HCT116 (cell line): Measurements from ENCODE around the gene GPR85. TPM values are rescaled to one million over a fixed set of nuclear protein-coding genes. Genes with fewer than 3 reads are reported as not detected.

ENCODE experiments used
- ATAC-seq: fragments of 200-7000 bp; cut with Tn5 transposase; 2 replicates; pipeline ENCODE4 v1.9.1; 2020; ENCODE audit warnings: mild to moderate bottlenecking, moderate library complexity
- BruUV-seq: library from RNA; stranded (reverse); fragments of 400-500 nt; replicated peaks from 2 replicates; lab custom pipeline; 2021; lab: Mats Ljungman, UMichigan
- CTCF ChIA-PET: fragments of 300-600 bp; sonication (Branson Sonifier 250); formaldehyde crosslinking; loops from one replicate; lab custom pipeline; 2021; ENCODE audit warnings: antibody characterized with exemption; lab: Charles Lee
- POLR2A ChIA-PET: fragments of 300-600, 350-600 bp; sonication (Branson Sonifier 250); formaldehyde crosslinking; loops from one replicate; lab custom pipeline; 2021; ENCODE audit warnings: antibody characterized with exemption; lab: Charles Lee
- RAD21 ChIA-PET, 2 experiments: fragments of 300-600 bp; sonication (Branson Sonifier 250); formaldehyde crosslinking; loops; one replicate each; lab custom pipeline; 2023; ENCODE audit warnings: low total read pairs in 2 of 2; ENCODE audit not compliant: uncharacterized antibody in 2 of 2, unreplicated experiment in 2 of 2, low non-redundant PET in 1 of 2; lab: Charles Lee
- DNase-seq: peaks from one replicate; pipeline ENCODE4 v3.0.0-alpha.2; 2010; ENCODE audit warnings: low read depth, low spot score
- H2AFZ ChIP-seq: fragments of 200-600 bp; shearing (Covaris generic), sonication (generic); 2 replicates; pipeline ENCODE4 v1.6.1; 2017; ENCODE audit warnings: low read depth, mixed run types, mixed read lengths, antibody characterized with exemption, low read length; ENCODE audit not compliant: poor library complexity, severe bottlenecking
- H3K27ac ChIP-seq: 2 replicates; pipeline ENCODE4 v1.5.1; 2012; ENCODE audit warnings: low read depth, low read length
- H3K27me3 ChIP-seq: fragments of 200-600 bp; sonication (generic); 2 replicates; pipeline ENCODE4 v1.6.1; 2016; ENCODE audit warnings: mixed run types, low read length, mixed read lengths; ENCODE audit not compliant: insufficient read depth
- H3K36me3 ChIP-seq, 2 experiments: fragments of 200-500 bp in 1 of 2; fragments of 200-600 bp in 1 of 2; sonication (Bioruptor generic) in 1 of 2; sonication (generic) in 1 of 2; 2 replicates each; pipeline versions ENCODE4 v1.5.1 to v1.6.1; 2014 to 2016; ENCODE audit warnings: low read length in 2 of 2, inconsistent platforms in 1 of 2, mixed read lengths in 1 of 2, mixed run types in 1 of 2; ENCODE audit not compliant: insufficient read depth in 2 of 2, control insufficient read depth in 1 of 2
- H3K4me1 ChIP-seq, 2 experiments: fragments of 200-600 bp in 1 of 2; sonication (generic) in 1 of 2; 2 replicates each; pipeline versions ENCODE4 v1.5.1 to v1.6.1; 2012 to 2017; ENCODE audit warnings: low read length in 2 of 2, inconsistent platforms in 1 of 2, mild to moderate bottlenecking in 1 of 2, mixed read lengths in 1 of 2, mixed run types in 1 of 2, moderate library complexity in 1 of 2; ENCODE audit not compliant: insufficient read depth in 2 of 2, control insufficient read depth in 1 of 2
- H3K4me2 ChIP-seq: fragments of 200-600 bp; sonication (generic); 2 replicates; pipeline ENCODE4 v1.6.1; 2017; ENCODE audit warnings: mixed run types, low read length, mixed read lengths
- H3K4me3 ChIP-seq, 2 experiments: fragments of 200-600 bp in 1 of 2; sonication (generic) in 1 of 2; replicated peaks in 1 of 2; 2 replicates each; pipeline ENCODE4 v1.5.1; 2011 to 2016; ENCODE audit warnings: low read length in 2 of 2, control low read depth in 1 of 2, low read depth in 1 of 2, mild to moderate bottlenecking in 1 of 2, mixed read lengths in 1 of 2, mixed run types in 1 of 2
- H3K79me2 ChIP-seq: fragments of 200-600 bp; sonication (generic); 2 replicates; pipeline ENCODE4 v1.6.1; 2017; ENCODE audit warnings: mild to moderate bottlenecking, mixed run types, low read length, moderate library complexity, mixed read lengths; ENCODE audit not compliant: insufficient read depth
- H3K9ac ChIP-seq: fragments of 200-600 bp; sonication (generic); 2 replicates; pipeline ENCODE4 v1.6.1; 2016; ENCODE audit warnings: low read length, mixed read lengths
- H3K9me2 ChIP-seq: fragments of 200-600 bp; sonication (generic), shearing (Covaris generic); 2 replicates; pipeline ENCODE4 v1.6.1; 2017; ENCODE audit warnings: mixed run types, mild to moderate bottlenecking, moderate library complexity; ENCODE audit not compliant: insufficient read depth
- H3K9me3 ChIP-seq, 2 experiments: fragments of 200-500 bp in 1 of 2; fragments of 200-600 bp in 1 of 2; sonication (Bioruptor generic) in 1 of 2; sonication (generic) in 1 of 2; 2 replicates each; pipeline ENCODE4 v1.6.1; 2014 to 2017; ENCODE audit warnings: low read length in 2 of 2, mixed read lengths in 2 of 2, inconsistent platforms in 1 of 2, low read depth in 1 of 2, mild to moderate bottlenecking in 1 of 2, mixed run types in 1 of 2, moderate library complexity in 1 of 2; ENCODE audit not compliant: control insufficient read depth in 1 of 2, insufficient read depth in 1 of 2
- H4K20me1 ChIP-seq: fragments of 200-600 bp; sonication (generic), shearing (Covaris generic); 2 replicates; pipeline ENCODE4 v1.6.1; 2017; ENCODE audit warnings: mixed run types, mild to moderate bottlenecking, moderate library complexity; ENCODE audit not compliant: insufficient read depth
- EGR1 ChIP-seq: IDR thresholded peaks from 2 replicates; pipeline ENCODE4 v1.6.1; 2012; ENCODE audit warnings: low read depth
- EZH2 ChIP-seq: fragments of 200-600 bp; sonication (generic); IDR thresholded peaks from 2 replicates; pipeline ENCODE4 v1.6.1; 2017; ENCODE audit warnings: antibody characterized with exemption, mixed run types
- FOSL1 ChIP-seq: IDR thresholded peaks from 2 replicates; pipeline ENCODE4 v1.6.1; 2012; ENCODE audit warnings: low read depth
- POLR2AphosphoS5 ChIP-seq: IDR thresholded peaks from 2 replicates; pipeline ENCODE4 v1.6.1; 2011; ENCODE audit warnings: mild to moderate bottlenecking, low read depth, low read length, moderate library complexity
- RAD21 ChIP-seq: IDR thresholded peaks from 2 replicates; pipeline ENCODE4 v1.6.1; 2012; ENCODE audit warnings: low read depth, mild to moderate bottlenecking
- SIN3A ChIP-seq: IDR thresholded peaks from 2 replicates; pipeline ENCODE4 v1.6.1; 2012; ENCODE audit warnings: low read depth
- SP1 ChIP-seq: IDR thresholded peaks from 2 replicates; pipeline ENCODE4 v1.6.1; 2012; ENCODE audit warnings: low read depth
- SRF ChIP-seq: IDR thresholded peaks from 2 replicates; pipeline ENCODE4 v1.6.1; 2012; ENCODE audit warnings: low read depth
- YY1 ChIP-seq: IDR thresholded peaks from 2 replicates; pipeline ENCODE4 v1.6.1; 2011; ENCODE audit warnings: low read length, low read depth, moderate library complexity, mild to moderate bottlenecking; ENCODE audit not compliant: insufficient replicate concordance; ENCODE audit errors: extremely low read depth
- ZFX ChIP-seq: fragments of 450-650 bp; IDR thresholded peaks from 2 replicates; pipeline ENCODE4 v1.6.1; 2017
- ZNF274 ChIP-seq: fragments of 200-500 bp; sonication (Bioruptor generic); IDR thresholded peaks from 2 replicates; pipeline ENCODE4 v1.6.1; 2014; ENCODE audit warnings: mild to moderate bottlenecking, low read depth, low read length, inconsistent platforms
- intact Hi-C: fragments of 100-400 bp; cut with micrococcal nuclease; formaldehyde crosslinking; loops from 2 replicates; pipeline ENCODE4 v1.10.0; 2022
- total RNA-seq: library from RNA; stranded (reverse); gene quantifications from one replicate; pipeline ENCODE4 v1.2.1, GENCODE V29; 2021; ENCODE audit not compliant: unreplicated experiment
- TF ChIP-seq, protein P1 (sequence below): IDR thresholded peaks from 2 replicates; pipeline ENCODE4 v1.6.1; 2012
- TF ChIP-seq, protein P2 (sequence below): IDR thresholded peaks from 2 replicates; pipeline ENCODE4 v1.6.1; 2012
- TF ChIP-seq, protein P3 (sequence below): IDR thresholded peaks from 2 replicates; pipeline ENCODE4 v1.6.1; 2012; ENCODE audit warnings: low read depth

The GPR85 gene
- total RNA-seq, 1 experiment from 2014 or later, result not detected

DNA sequence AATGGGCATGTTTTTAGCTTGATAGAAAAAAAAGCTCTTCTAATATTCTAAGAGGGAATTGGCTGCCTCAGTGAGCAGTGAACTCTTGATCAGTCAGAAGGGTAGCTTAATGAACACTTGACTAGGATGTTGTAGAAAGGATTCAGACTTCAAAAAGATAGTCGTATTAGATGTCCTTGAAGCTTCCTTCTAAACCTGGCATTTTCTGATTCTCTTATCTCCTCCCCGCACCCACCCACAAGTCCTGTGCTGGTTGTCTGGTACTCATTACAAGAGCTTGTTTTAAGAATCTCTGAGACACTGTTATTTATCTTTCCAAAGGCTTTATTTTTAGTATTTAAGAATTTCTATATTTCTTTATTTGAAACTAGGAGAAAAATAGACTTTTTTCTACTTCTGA is 39.1 kb upstream of the GPR85 start:
- H3K27ac ChIP-seq, result no peak overlapping the region
- DNase-seq, result no peak
- no peaks in the 10 kb centered on the region for H3K4me1 ChIP-seq
- no peaks in the 10 kb centered on the region for H3K27me3 ChIP-seq
- H3K9me2 ChIP-seq, result no peaks in the 10 kb centered on the region; the same call in 1 of the 2 replicates
- H4K20me1 ChIP-seq, result no peaks in the 10 kb centered on the region
- POLR2A ChIA-PET, result no interaction called here
- H3K79me2 ChIP-seq, result no peaks in the 10 kb centered on the region
- H3K4me2 ChIP-seq, result no peak overlapping the region
- H3K4me3 ChIP-seq, result no peak overlapping the region
- no peak overlapping the region for H3K9ac ChIP-seq
- no TSS peak for BruUV-seq
- RAD21 ChIA-PET, result no interaction called here
- H2AFZ ChIP-seq, result no peak overlapping the region
- no peaks in the 10 kb centered on the region for H3K36me3 ChIP-seq
- intact Hi-C loops, result no loop called here
- CTCF ChIA-PET, result interaction anchor here (1.0 kb wide), 1 partner anchor 34 kb away, joined by 3 read pairs; no protein-coding TSS in a partner anchor
- ATAC-seq, result no peak
- no peaks in the 10 kb centered on the region for H3K9me3 ChIP-seq
- TF ChIP-seq, protein P1, sequence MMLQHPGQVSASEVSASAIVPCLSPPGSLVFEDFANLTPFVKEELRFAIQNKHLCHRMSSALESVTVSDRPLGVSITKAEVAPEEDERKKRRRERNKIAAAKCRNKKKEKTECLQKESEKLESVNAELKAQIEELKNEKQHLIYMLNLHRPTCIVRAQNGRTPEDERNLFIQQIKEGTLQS, result no peak
- TF ChIP-seq RAD21 (no peak), ZNF274 (no peak), POLR2AphosphoS5 (no peak), SRF (no peak), ZFX (no peak)
- TF ChIP-seq, protein P2, sequence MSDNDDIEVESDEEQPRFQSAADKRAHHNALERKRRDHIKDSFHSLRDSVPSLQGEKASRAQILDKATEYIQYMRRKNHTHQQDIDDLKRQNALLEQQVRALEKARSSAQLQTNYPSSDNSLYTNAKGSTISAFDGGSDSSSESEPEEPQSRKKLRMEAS, result no peak

DNA sequence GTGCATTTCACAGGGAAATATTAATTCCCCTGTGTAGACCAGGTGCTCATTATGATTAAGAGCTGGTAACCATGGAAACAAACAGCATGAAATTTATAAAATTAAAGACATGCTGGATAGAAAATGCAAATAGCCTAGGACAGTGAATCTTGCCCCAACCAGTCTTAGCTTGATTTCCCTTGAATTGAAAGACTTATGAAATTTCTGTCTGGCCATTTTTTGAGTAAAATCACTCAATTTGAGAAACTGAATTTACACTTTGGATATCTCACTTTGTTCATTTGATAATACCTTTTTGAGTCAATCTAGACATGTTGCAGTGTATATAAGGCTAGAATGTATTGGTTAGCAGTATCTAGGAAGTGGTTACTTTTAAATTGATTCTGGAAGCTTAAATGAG is 36.1 kb upstream of the GPR85 start:
- ATAC-seq (no peak), DNase-seq (no peak)
- no peak overlapping the region for H3K4me2 ChIP-seq
- no TSS peak for BruUV-seq
- ChIA-PET POLR2A (interaction anchor here (0.7 kb wide), 1 partner anchor 166 kb away, joined by 3 read pairs; no protein-coding TSS in a partner anchor), RAD21 (no interaction called here), CTCF (no interaction called here)
- H2AFZ ChIP-seq, result no peak overlapping the region
- H3K79me2 ChIP-seq, result peaks cover 2% of the 10 kb centered on the region
- H3K27ac ChIP-seq, result no peak overlapping the region
- TF ChIP-seq, protein P3, sequence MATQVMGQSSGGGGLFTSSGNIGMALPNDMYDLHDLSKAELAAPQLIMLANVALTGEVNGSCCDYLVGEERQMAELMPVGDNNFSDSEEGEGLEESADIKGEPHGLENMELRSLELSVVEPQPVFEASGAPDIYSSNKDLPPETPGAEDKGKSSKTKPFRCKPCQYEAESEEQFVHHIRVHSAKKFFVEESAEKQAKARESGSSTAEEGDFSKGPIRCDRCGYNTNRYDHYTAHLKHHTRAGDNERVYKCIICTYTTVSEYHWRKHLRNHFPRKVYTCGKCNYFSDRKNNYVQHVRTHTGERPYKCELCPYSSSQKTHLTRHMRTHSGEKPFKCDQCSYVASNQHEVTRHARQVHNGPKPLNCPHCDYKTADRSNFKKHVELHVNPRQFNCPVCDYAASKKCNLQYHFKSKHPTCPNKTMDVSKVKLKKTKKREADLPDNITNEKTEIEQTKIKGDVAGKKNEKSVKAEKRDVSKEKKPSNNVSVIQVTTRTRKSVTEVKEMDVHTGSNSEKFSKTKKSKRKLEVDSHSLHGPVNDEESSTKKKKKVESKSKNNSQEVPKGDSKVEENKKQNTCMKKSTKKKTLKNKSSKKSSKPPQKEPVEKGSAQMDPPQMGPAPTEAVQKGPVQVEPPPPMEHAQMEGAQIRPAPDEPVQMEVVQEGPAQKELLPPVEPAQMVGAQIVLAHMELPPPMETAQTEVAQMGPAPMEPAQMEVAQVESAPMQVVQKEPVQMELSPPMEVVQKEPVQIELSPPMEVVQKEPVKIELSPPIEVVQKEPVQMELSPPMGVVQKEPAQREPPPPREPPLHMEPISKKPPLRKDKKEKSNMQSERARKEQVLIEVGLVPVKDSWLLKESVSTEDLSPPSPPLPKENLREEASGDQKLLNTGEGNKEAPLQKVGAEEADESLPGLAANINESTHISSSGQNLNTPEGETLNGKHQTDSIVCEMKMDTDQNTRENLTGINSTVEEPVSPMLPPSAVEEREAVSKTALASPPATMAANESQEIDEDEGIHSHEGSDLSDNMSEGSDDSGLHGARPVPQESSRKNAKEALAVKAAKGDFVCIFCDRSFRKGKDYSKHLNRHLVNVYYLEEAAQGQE, result no peak
- TF ChIP-seq SP1, result no peak
- TF ChIP-seq, protein P2, result no peak
- TF ChIP-seq YY1, result no peak
- no peak for TF ChIP-seq SRF
- TF ChIP-seq EGR1, result no peak
- TF ChIP-seq, protein P1, result no peak
- no peak for TF ChIP-seq SIN3A
- no peak for TF ChIP-seq POLR2AphosphoS5
- no peak for TF ChIP-seq EZH2
- TF ChIP-seq FOSL1, result no peak
- intact Hi-C loops, result no loop called here
- H3K9me3 ChIP-seq, result no peaks in the 10 kb centered on the region
- H3K27me3 ChIP-seq, result no peaks in the 10 kb centered on the region
- no peaks in the 10 kb centered on the region for H3K36me3 ChIP-seq
- no peak overlapping the region for H3K4me3 ChIP-seq
- no peak overlapping the region for H3K9ac ChIP-seq
- no peaks in the 10 kb centered on the region for H4K20me1 ChIP-seq
- peaks cover 0 to 6% of the 10 kb centered on the region in 2 experiments; a peak in 2 of 4 replicates for H3K4me1 ChIP-seq
- H3K9me2 ChIP-seq, result no peaks in the 10 kb centered on the region
